Right lobe of liver (tissue), 6 donors: Measurements from ENCODE around the gene SEH1L. TPM values are rescaled to one million over a fixed set of nuclear protein-coding genes. Genes with fewer than 3 reads are reported as not detected.

Experiments
- ATAC-seq, 4 donors: fragments of 200-7000 bp; cut with Tn5 transposase; one replicate each; pipeline ENCODE4 v1.9.1; 2020; ENCODE audit warnings: mild to moderate bottlenecking in 4 of 4, moderate library complexity in 4 of 4
- DNase-seq, 3 donors: peaks; one replicate each; pipeline ENCODE4 v3.0.0-alpha.2; 2020
- H3K27ac ChIP-seq, 3 donors: fragments of 200-600 bp; one replicate each; pipeline ENCODE4 v1.8.0; 2022
- H3K27me3 ChIP-seq, 2 donors: fragments of 200-600 bp; one replicate each; pipeline ENCODE4 v1.8.0; 2022
- H3K36me3 ChIP-seq, 4 donors: fragments of 200-600 bp; sonication (generic) in 1 of 4; one replicate each; pipeline versions ENCODE4 v1.5.1 to v1.8.0; 2017 to 2022; ENCODE audit warnings: control low read depth in 1 of 4
- H3K4me1 ChIP-seq, 4 donors: fragments of 200-600 bp; sonication (generic) in 1 of 4; one replicate each; pipeline versions ENCODE4 v1.5.1 to v1.8.0; 2017 to 2022; ENCODE audit warnings: control low read depth in 1 of 4
- H3K4me3 ChIP-seq, 3 donors: fragments of 200-600 bp; one replicate each; pipeline ENCODE4 v1.8.0; 2022
- H3K9me3 ChIP-seq, 4 donors: fragments of 200-600 bp; sonication (generic) in 1 of 4; one replicate each; pipeline versions ENCODE4 v1.5.1 to v1.8.0; 2017 to 2022; ENCODE audit warnings: control low read depth in 1 of 4
- POLR2A ChIP-seq: fragments of 450-650 bp; IDR thresholded peaks from one replicate; pipeline ENCODE4 v1.6.1; 2017; ENCODE audit warnings: antibody characterized with exemption, mild to moderate bottlenecking
- WGBS: methylation state at CpG from one replicate; pipeline ENCODE4 v1.1.6; 2018; ENCODE audit warnings: low coverage, low lambda C conversion rate; ENCODE audit not compliant: insufficient coverage; ENCODE audit errors: missing lambda C conversion rate; 5-methylcytosine and 5-hydroxymethylcytosine counted together
- intact Hi-C, 2 donors: fragments of 100-400 bp; cut with DNase I; formaldehyde crosslinking; loops; one replicate each; pipeline versions ENCODE4 v1.11.2 to v1.14.1; 2022
- total RNA-seq, 6 experiments: library from RNA; depleted of rRNA in 2 of 6; stranded (reverse); fragments of >200 nt in 2 of 6; fragmentation: NEBNext Ultra II Directional in 3 of 6; extraction: Animal tissue kit (Norgen Biotek cat#: 25700) in 3 of 6; gene quantifications; one replicate each; pipeline versions ENCODE4 v1.1.0 to v1.2.4, GENCODE V29; 2016 to 2023
- TF ChIP-seq, protein P1 (sequence below), 4 donors: fragments of 200-600 bp in 3 of 4; fragments of 450-650 bp in 1 of 4; IDR thresholded peaks; one replicate each; pipeline versions ENCODE4 v1.5.1 to v1.8.0; 2016 to 2022; ENCODE audit warnings: antibody characterized with exemption in 4 of 4, mild to moderate bottlenecking in 2 of 4
- donor health status: DM: no; HTN: yes; CAD: no.
- donor health status: DM: no; HTN: no; CAD: no.
- donor health status: DM: no; HTN: no; CAD: no.
- donor health status: DM: no; HTN: yes; CAD: no.
- donor health status: DM: no; HTN: yes; CAD: no.

SEH1L gene
- total RNA-seq, 6 experiments from 2014 or later = 14.6 to 30.3 (median 20.9) TPM

DNA sequence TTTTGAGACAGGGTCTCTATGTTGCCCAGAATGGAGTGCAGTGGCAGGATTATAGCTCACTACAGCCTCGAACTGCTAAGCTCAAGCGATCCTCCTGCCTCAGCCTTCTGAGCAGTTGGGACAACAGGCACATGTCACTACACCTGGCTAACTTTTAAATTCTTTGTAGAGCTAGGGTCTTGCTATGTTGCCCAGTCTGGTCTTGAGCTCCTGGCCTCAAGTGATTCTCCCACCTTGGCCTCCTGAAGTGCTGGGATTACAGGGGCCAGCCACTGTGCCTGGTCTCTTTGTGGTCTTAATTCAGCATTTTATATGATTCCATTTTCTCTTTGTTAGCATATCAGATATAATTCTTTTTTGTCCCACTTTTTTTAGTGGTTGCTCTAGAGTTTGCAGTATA lies 77.4 kb downstream of the SEH1L start:
- intact Hi-C loops = no loop called here
- no peak overlapping the region for H3K4me3 ChIP-seq
- no peak for TF ChIP-seq POLR2A
- TF ChIP-seq, protein P1, sequence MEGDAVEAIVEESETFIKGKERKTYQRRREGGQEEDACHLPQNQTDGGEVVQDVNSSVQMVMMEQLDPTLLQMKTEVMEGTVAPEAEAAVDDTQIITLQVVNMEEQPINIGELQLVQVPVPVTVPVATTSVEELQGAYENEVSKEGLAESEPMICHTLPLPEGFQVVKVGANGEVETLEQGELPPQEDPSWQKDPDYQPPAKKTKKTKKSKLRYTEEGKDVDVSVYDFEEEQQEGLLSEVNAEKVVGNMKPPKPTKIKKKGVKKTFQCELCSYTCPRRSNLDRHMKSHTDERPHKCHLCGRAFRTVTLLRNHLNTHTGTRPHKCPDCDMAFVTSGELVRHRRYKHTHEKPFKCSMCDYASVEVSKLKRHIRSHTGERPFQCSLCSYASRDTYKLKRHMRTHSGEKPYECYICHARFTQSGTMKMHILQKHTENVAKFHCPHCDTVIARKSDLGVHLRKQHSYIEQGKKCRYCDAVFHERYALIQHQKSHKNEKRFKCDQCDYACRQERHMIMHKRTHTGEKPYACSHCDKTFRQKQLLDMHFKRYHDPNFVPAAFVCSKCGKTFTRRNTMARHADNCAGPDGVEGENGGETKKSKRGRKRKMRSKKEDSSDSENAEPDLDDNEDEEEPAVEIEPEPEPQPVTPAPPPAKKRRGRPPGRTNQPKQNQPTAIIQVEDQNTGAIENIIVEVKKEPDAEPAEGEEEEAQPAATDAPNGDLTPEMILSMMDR (IDR thresholded peaks at IDR 0.05) = no peak
- H3K9me3 ChIP-seq = no peaks in the 10 kb centered on the region
- H3K27me3 ChIP-seq = no peaks in the 10 kb centered on the region
- H3K4me1 ChIP-seq = no peaks in the 10 kb centered on the region
- peaks cover 0 to 11% (median 2%) of the 10 kb centered on the region in 4 donors for H3K36me3 ChIP-seq
- ATAC-seq (no peak), DNase-seq (no peak)
- no peak overlapping the region for H3K27ac ChIP-seq
- WGBS = 100% methylated on average over 2 of the region's 2 CpGs

DNA sequence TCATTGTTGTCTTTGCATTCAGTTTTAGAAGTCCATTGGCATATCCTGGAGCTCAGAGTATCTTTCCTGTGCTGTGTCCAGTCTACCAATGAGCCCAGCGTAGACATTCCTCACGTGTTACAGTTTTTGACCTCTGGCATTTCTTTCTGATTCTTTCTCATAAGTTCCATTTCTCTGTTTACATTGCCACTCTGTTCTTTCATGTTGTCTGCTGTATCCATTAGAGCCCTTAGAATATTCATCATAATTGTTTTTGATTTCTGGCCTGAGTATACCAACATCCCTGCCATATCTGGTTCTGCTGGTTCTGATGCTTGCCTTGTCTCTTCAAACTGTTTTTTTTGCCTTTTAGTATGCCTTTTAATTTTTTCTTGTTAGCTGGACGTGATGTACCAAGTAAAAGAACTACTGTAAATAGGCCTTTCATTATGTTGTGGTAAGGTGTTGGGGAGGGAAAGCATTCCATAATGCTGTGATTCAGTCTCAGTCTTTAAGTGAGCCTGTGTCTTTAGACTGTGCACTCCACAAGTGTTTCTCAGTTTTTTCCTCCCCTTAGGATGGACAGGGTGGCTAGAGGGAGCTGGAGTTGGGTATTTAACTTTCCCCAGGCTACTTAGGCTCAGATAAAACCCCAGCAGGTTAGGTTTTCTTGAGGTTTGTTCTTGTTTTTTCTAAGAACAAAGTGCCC lies 78.9 kb downstream of the SEH1L start:
- Histone ChIP-seq H3K9me3 (no peaks in the 10 kb centered on the region), H3K36me3 (peaks cover 0 to 11% (median 2%) of the 10 kb centered on the region in 4 donors), H3K4me3 (no peak overlapping the region), H3K27ac (no peak overlapping the region), H3K4me1 (no peaks in the 10 kb centered on the region), H3K27me3 (no peaks in the 10 kb centered on the region)
- TF ChIP-seq POLR2A = no peak
- TF ChIP-seq, protein P1 (IDR thresholded peaks at IDR 0.05) = no peak
- WGBS = 93% methylated on average over 3 of the region's 3 CpGs
- no peak for ATAC-seq
- intact Hi-C loops = no loop called here
- DNase-seq = no peak

DNA sequence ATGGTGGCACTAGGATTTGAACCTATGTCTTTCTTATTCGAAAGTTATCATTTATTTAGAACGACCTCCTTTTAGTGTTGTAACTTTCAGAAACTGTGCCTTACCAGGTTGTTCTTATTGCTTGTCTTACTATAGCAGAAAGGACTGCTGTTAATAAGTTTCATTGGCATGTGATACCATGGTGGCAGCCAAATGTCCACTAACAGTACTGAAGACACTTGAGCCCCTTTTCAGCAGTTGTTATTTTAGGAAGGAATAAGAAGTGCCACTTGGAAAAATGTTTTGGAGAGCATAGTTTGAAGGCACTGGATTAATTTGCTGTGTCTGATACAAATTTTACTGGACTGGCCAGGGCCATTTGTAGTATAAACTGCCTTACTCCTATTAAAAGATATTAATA lies 81.1 kb downstream of the SEH1L start:
- WGBS = 100% methylated on average over 2 of the region's 2 CpGs
- no peak overlapping the region for H3K4me3 ChIP-seq

DNA sequence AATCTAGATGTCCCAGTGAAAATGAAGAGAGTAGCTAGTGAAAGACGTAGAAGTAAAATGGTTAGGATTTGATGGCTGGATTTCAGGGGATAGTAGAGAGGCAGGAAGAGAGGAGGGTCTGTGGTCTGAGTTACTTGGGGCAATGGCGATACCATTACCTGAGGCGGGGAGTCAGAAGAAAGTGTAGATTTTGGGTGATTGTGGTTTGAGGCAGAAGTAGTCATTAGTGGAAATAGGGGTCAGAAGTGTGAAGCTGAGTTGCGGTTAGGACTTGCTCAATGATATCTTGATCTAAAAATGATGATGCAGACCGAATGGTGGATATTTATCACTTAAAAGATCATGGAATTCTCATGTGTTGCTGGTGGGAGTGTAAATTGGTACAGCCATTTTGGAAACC lies 84.4 kb downstream of the SEH1L start:
- ATAC-seq = no peak
- WGBS = 87% methylated on average over 5 of the region's 5 CpGs
- H3K36me3 ChIP-seq = peaks cover 0 to 11% (median 0%) of the 10 kb centered on the region in 4 donors
- intact Hi-C loops = no loop called here
- H3K4me3 ChIP-seq = no peak overlapping the region
- H3K27ac ChIP-seq = no peak overlapping the region
- H3K4me1 ChIP-seq = no peaks in the 10 kb centered on the region
- H3K27me3 ChIP-seq = no peaks in the 10 kb centered on the region
- no peak for TF ChIP-seq POLR2A
- TF ChIP-seq, protein P1 (IDR thresholded peaks at IDR 0.05) = no peak
- no peaks in the 10 kb centered on the region for H3K9me3 ChIP-seq
- DNase-seq = no peak

More for the DNA sequence above, 81.1 kb downstream of the SEH1L start:
- no peaks in the 10 kb centered on the region for H3K4me1 ChIP-seq
- H3K36me3 ChIP-seq = peaks cover 0 to 11% (median 0%) of the 10 kb centered on the region in 4 donors
- no peak for TF ChIP-seq POLR2A
- TF ChIP-seq, protein P1 (IDR thresholded peaks at IDR 0.05) = no peak
- DNase-seq (no peak), ATAC-seq (no peak)
- no peak overlapping the region for H3K27ac ChIP-seq
- intact Hi-C loops = no loop called here
- no peaks in the 10 kb centered on the region for H3K9me3 ChIP-seq
- no peaks in the 10 kb centered on the region for H3K27me3 ChIP-seq
